Mesenchymal stem cell (in vitro differentiated cells and primary cell): ENCODE results near the gene VASP.
A peak's percentile ranks its signal among the peaks of the same experiment; 100 is the strongest.

Source experiments
- DNase-seq: peaks from one replicate; pipeline ENCODE4 v3.0.0-alpha.2; 2013
- H2AFZ ChIP-seq: one replicate; pipeline ENCODE4 v1.6.1; 2013; ENCODE audit warnings: low read depth, mild to moderate bottlenecking, control low read depth, inconsistent platforms, low read length, moderate library complexity
- H2AK5ac ChIP-seq: 2 replicates; pipeline ENCODE4 v1.6.1; 2013; ENCODE audit warnings: low read length, moderate library complexity, mild to moderate bottlenecking, inconsistent platforms; ENCODE audit not compliant: severe bottlenecking
- H2BK120ac ChIP-seq: one replicate; pipeline ENCODE4 v1.6.1; 2013; ENCODE audit warnings: low read depth, mild to moderate bottlenecking, inconsistent platforms, low read length, moderate library complexity
- H2BK12ac ChIP-seq, 2 experiments: one replicate each; pipeline ENCODE4 v1.6.1; 2013; ENCODE audit warnings: inconsistent platforms in 2 of 2, low read length in 2 of 2, mild to moderate bottlenecking in 2 of 2, moderate library complexity in 2 of 2, control low read depth in 1 of 2
- H2BK15ac ChIP-seq: one replicate; pipeline ENCODE4 v1.6.1; 2013; ENCODE audit warnings: mild to moderate bottlenecking, low read depth, inconsistent platforms; ENCODE audit not compliant: poor library complexity, severe bottlenecking
- H2BK5ac ChIP-seq: 2 replicates; pipeline ENCODE4 v1.6.1; 2013; ENCODE audit warnings: low read depth, mild to moderate bottlenecking, low read length, control low read depth, inconsistent platforms; ENCODE audit not compliant: poor library complexity, severe bottlenecking
- H3K14ac ChIP-seq, 2 experiments: one replicate each; pipeline ENCODE4 v1.6.1; 2013; ENCODE audit warnings: inconsistent platforms in 2 of 2, low read length in 2 of 2, control low read depth in 1 of 2, mild to moderate bottlenecking in 1 of 2, moderate library complexity in 1 of 2
- H3K18ac ChIP-seq, 2 experiments: one replicate each; pipeline ENCODE4 v1.6.1; 2013; ENCODE audit warnings: inconsistent platforms in 2 of 2, low read length in 2 of 2, control low read depth in 1 of 2, low read depth in 1 of 2, mild to moderate bottlenecking in 1 of 2
- H3K23ac ChIP-seq, 2 experiments: one replicate each; pipeline ENCODE4 v1.6.1; 2013; ENCODE audit warnings: inconsistent platforms in 2 of 2, low read length in 2 of 2, mild to moderate bottlenecking in 2 of 2, moderate library complexity in 2 of 2, control low read depth in 1 of 2
- H3K27ac ChIP-seq: 2 replicates; pipeline ENCODE4 v1.5.1; 2013; ENCODE audit warnings: mild to moderate bottlenecking, moderate library complexity, low read length, control low read depth, inconsistent platforms; ENCODE audit not compliant: poor library complexity, severe bottlenecking
- H3K27me3 ChIP-seq, 2 experiments: 2 replicates each; pipeline versions ENCODE4 v1.6.1 to v1.7.0; 2013; ENCODE audit warnings: low read length in 2 of 2, mild to moderate bottlenecking in 2 of 2, moderate library complexity in 2 of 2, control low read depth in 1 of 2, inconsistent platforms in 1 of 2; ENCODE audit not compliant: control insufficient read depth in 1 of 2, insufficient read depth in 1 of 2
- H3K36me3 ChIP-seq, 2 experiments: 2 replicates each; pipeline versions ENCODE4 v1.6.1 to v1.7.0; 2013; ENCODE audit warnings: low read length in 2 of 2, control low read depth in 1 of 2, inconsistent platforms in 1 of 2, low read depth in 1 of 2, mild to moderate bottlenecking in 1 of 2; ENCODE audit not compliant: insufficient read depth in 2 of 2, control insufficient read depth in 1 of 2
- H3K4ac ChIP-seq, 2 experiments: one replicate each; pipeline ENCODE4 v1.6.1; 2013; ENCODE audit warnings: inconsistent platforms in 2 of 2, low read length in 2 of 2, mild to moderate bottlenecking in 2 of 2, moderate library complexity in 2 of 2, control low read depth in 1 of 2, low read depth in 1 of 2
- H3K4me1 ChIP-seq: 2 replicates; pipeline ENCODE4 v1.6.1; 2013; ENCODE audit warnings: low read depth, low read length, control low read depth; ENCODE audit not compliant: control insufficient read depth, insufficient read depth
- H3K4me2 ChIP-seq: 2 replicates; pipeline ENCODE4 v1.6.1; 2013; ENCODE audit warnings: low read length, mild to moderate bottlenecking, inconsistent platforms; ENCODE audit not compliant: poor library complexity, severe bottlenecking
- H3K4me3 ChIP-seq, 2 experiments: 2 replicates each; pipeline versions ENCODE4 v1.5.1 to v1.7.0; 2013; ENCODE audit warnings: low read length in 2 of 2, mild to moderate bottlenecking in 2 of 2, control low read depth in 1 of 2, low read depth in 1 of 2; ENCODE audit not compliant: insufficient read depth in 1 of 2
- H3K79me1 ChIP-seq: replicated peaks from 2 replicates; pipeline ENCODE4 v1.6.1; 2013; ENCODE audit warnings: mild to moderate bottlenecking, control low read depth, low read length, inconsistent platforms; ENCODE audit not compliant: poor library complexity, severe bottlenecking
- H3K9ac ChIP-seq: 2 replicates; pipeline ENCODE4 v1.7.0; 2013; ENCODE audit warnings: mild to moderate bottlenecking, low read length, moderate library complexity
- H3K9me3 ChIP-seq: 2 replicates; pipeline ENCODE4 v1.7.0; 2013; ENCODE audit warnings: mild to moderate bottlenecking, low read length; ENCODE audit not compliant: control insufficient read depth
- H4K8ac ChIP-seq: one replicate; pipeline ENCODE4 v1.6.1; 2013; ENCODE audit warnings: inconsistent platforms, mild to moderate bottlenecking, low read length, moderate library complexity
- H4K91ac ChIP-seq: one replicate; pipeline ENCODE4 v1.6.1; 2013; ENCODE audit warnings: mild to moderate bottlenecking, low read length, inconsistent platforms
- WGBS: methylation state at CpG from one replicate; pipeline ENCODE4 v1.1.7; 2013; ENCODE audit warnings: mixed read lengths; 5-methylcytosine and 5-hydroxymethylcytosine counted together

Gene VASP

GRCh38 chr19:45574526-45574925, 67.2 kb downstream of the VASP start:
- H3K27ac ChIP-seq = no peak overlapping the region
- WGBS = 79% methylated on average over 4 of the region's 4 CpGs
- no peak overlapping the region for H3K4me3 ChIP-seq
- H4K8ac ChIP-seq = peak overlapping the region; percentile 19
- H2BK5ac ChIP-seq = no peak overlapping the region
- no peak overlapping the region for H2AFZ ChIP-seq
- H2AK5ac ChIP-seq = peak overlapping the region; percentile 23
- no peak overlapping the region for H2BK120ac ChIP-seq
- H3K14ac ChIP-seq = no peak overlapping the region
- no peak overlapping the region for H3K9ac ChIP-seq
- no peaks in the 10 kb centered on the region for H3K9me3 ChIP-seq
- H2BK15ac ChIP-seq = no peak overlapping the region
- H4K91ac ChIP-seq = peak overlapping the region; percentile 53
- no peak overlapping the region for H3K4me2 ChIP-seq
- no peaks in the 10 kb centered on the region for H3K27me3 ChIP-seq
- peak overlapping the region in 1 of 2 experiments; percentile 40 for H3K18ac ChIP-seq
- H2BK12ac ChIP-seq = peak overlapping the region; percentile 4 to 29
- H3K4me1 ChIP-seq = peaks cover 21% of the 10 kb centered on the region
- H3K36me3 ChIP-seq = peaks cover 0 to 5% of the 10 kb centered on the region in 2 experiments
- H3K4ac ChIP-seq = no peak overlapping the region
- peaks cover 25% of the 10 kb centered on the region for H3K79me1 ChIP-seq
- DNase-seq = no peak
- H3K23ac ChIP-seq = no peak overlapping the region

- H3K4me1 ChIP-seq = peaks cover 19% of the 10 kb centered on the region
- no peak overlapping the region for H2AFZ ChIP-seq
- no peak overlapping the region for H4K8ac ChIP-seq
- no peak overlapping the region for H2BK5ac ChIP-seq
- H3K18ac ChIP-seq = no peak overlapping the region
- no peak overlapping the region for H3K23ac ChIP-seq
- H3K9ac ChIP-seq = no peak overlapping the region
- 100% methylated on average over 2 of the region's 5 CpGs for WGBS
- H3K9me3 ChIP-seq = no peaks in the 10 kb centered on the region
- no peak overlapping the region for H3K27ac ChIP-seq
- no peaks in the 10 kb centered on the region for H3K27me3 ChIP-seq
- H3K4me3 ChIP-seq = no peak overlapping the region
- peak; percentile 34 for DNase-seq
- H3K79me1 ChIP-seq = peaks cover 21% of the 10 kb centered on the region
- H2AK5ac ChIP-seq = no peak overlapping the region
- H2BK15ac ChIP-seq = no peak overlapping the region
- H3K4ac ChIP-seq = no peak overlapping the region
- H4K91ac ChIP-seq = no peak overlapping the region
- no peak overlapping the region for H2BK12ac ChIP-seq
- H3K14ac ChIP-seq = no peak overlapping the region
- no peak overlapping the region for H2BK120ac ChIP-seq
- peaks cover 0 to 5% of the 10 kb centered on the region in 2 experiments for H3K36me3 ChIP-seq
- no peak overlapping the region for H3K4me2 ChIP-seq
These were observed 67.9 kb downstream of the VASP start for GRCh38 chr19:45575216-45575615.
